ENCODE measurements around the gene PURA. TPM values are rescaled to one million over a fixed set of nuclear protein-coding genes. Genes with fewer than 3 reads are reported as not detected.

The PURA gene
- polyA plus RNA-seq, 1 donor from 2014 or later = 2.3 TPM

DNA sequence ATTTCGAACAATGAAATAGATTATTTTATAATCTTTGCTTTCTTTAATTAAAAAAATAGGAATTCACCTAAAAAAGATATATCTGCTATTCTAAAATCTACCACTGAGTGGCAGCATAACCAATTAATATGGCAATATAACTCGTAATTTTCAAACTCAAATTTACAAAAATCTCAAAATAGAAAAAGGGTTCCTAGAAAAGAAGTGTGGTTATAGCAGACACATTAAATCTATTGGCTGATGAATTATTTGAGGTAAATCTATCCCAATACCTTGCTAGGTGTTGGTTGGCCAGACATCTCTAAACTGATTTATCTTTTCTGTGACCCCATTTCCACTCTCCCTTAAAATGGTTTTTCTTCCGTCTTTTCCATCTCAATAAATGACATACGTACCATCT is 40.6 kb upstream of the PURA start:
- Histone ChIP-seq H2AFZ (ENCODE audit: low read depth, low read length) (no peak overlapping the region), H3K4me3 (ENCODE audit: low read length) (no peak overlapping the region), H3K4me2 (ENCODE audit: low read length) (no peak overlapping the region), H3K27ac (ENCODE audit: low read length) (no peak overlapping the region), H3K36me3 (ENCODE audit: insufficient read depth, low read length) (no peaks in the 10 kb centered on the region), H3K9ac (ENCODE audit: low read length) (no peak overlapping the region), H3K9me2 (ENCODE audit: insufficient read depth, low read length) (no peaks in the 10 kb centered on the region), H3K79me2 (replicated peaks; ENCODE audit: insufficient read depth, low read length) (no peaks in the 10 kb centered on the region), H3K9me3 (ENCODE audit: low read length) (no peaks in the 10 kb centered on the region), H3K27me3 (ENCODE audit: insufficient read depth, low read depth, low read length) (peaks cover 29% of the 10 kb centered on the region), H4K20me1 (ENCODE audit: insufficient read depth) (no peaks in the 10 kb centered on the region), H3F3A (ENCODE audit: insufficient read depth, low read length, poor library complexity, severe bottlenecking) (no peaks in the 10 kb centered on the region)
- TF ChIP-seq, protein P1, sequence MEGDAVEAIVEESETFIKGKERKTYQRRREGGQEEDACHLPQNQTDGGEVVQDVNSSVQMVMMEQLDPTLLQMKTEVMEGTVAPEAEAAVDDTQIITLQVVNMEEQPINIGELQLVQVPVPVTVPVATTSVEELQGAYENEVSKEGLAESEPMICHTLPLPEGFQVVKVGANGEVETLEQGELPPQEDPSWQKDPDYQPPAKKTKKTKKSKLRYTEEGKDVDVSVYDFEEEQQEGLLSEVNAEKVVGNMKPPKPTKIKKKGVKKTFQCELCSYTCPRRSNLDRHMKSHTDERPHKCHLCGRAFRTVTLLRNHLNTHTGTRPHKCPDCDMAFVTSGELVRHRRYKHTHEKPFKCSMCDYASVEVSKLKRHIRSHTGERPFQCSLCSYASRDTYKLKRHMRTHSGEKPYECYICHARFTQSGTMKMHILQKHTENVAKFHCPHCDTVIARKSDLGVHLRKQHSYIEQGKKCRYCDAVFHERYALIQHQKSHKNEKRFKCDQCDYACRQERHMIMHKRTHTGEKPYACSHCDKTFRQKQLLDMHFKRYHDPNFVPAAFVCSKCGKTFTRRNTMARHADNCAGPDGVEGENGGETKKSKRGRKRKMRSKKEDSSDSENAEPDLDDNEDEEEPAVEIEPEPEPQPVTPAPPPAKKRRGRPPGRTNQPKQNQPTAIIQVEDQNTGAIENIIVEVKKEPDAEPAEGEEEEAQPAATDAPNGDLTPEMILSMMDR (IDR thresholded peaks at IDR 0.05; ENCODE audit: poor library complexity, severe bottlenecking) = peak; percentile 78
- TF ChIP-seq EZH2 (IDR thresholded peaks at IDR 0.05; ENCODE audit: borderline replicate concordance, insufficient read depth, low read length, poor library complexity, severe bottlenecking) (no peak), SMC3 (conservative IDR thresholded peaks at IDR 0.05; ENCODE audit: poor library complexity) (peak; percentile 86), POLR2AphosphoS5 (IDR thresholded peaks at IDR 0.05) (no peak), TAF1 (IDR thresholded peaks at IDR 0.05; ENCODE audit: low read depth) (no peak), RAD21 (conservative IDR thresholded peaks at IDR 0.05) (peak; percentile 75), MXI1 (conservative IDR thresholded peaks at IDR 0.05; ENCODE audit: poor library complexity, severe bottlenecking) (no peak), EP300 (conservative IDR thresholded peaks at IDR 0.05; ENCODE audit: poor library complexity, severe bottlenecking) (no peak)
- TF ChIP-seq, protein P2, sequence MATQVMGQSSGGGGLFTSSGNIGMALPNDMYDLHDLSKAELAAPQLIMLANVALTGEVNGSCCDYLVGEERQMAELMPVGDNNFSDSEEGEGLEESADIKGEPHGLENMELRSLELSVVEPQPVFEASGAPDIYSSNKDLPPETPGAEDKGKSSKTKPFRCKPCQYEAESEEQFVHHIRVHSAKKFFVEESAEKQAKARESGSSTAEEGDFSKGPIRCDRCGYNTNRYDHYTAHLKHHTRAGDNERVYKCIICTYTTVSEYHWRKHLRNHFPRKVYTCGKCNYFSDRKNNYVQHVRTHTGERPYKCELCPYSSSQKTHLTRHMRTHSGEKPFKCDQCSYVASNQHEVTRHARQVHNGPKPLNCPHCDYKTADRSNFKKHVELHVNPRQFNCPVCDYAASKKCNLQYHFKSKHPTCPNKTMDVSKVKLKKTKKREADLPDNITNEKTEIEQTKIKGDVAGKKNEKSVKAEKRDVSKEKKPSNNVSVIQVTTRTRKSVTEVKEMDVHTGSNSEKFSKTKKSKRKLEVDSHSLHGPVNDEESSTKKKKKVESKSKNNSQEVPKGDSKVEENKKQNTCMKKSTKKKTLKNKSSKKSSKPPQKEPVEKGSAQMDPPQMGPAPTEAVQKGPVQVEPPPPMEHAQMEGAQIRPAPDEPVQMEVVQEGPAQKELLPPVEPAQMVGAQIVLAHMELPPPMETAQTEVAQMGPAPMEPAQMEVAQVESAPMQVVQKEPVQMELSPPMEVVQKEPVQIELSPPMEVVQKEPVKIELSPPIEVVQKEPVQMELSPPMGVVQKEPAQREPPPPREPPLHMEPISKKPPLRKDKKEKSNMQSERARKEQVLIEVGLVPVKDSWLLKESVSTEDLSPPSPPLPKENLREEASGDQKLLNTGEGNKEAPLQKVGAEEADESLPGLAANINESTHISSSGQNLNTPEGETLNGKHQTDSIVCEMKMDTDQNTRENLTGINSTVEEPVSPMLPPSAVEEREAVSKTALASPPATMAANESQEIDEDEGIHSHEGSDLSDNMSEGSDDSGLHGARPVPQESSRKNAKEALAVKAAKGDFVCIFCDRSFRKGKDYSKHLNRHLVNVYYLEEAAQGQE (IDR thresholded peaks at IDR 0.05; ENCODE audit: borderline replicate concordance) = no peak

DNA sequence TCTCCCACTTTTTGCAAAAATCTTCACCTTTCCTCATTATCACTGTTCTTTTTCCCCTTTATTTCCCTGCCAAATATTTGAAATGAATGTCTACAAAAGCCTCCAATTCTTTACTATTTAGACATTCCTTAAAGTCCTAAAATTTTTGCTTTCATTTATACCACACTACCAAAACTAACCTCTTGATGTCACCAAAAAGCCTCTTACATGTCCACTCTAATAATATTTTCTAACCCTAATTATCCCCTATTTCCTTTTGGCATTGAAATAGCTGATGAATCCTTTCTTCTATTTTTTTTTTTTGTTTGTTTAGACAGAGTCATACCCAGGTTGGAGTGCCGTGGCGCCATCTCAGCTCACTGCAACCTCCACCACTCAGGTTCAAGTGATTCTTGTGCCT is 38.5 kb upstream of the PURA start:
- no peak overlapping the region for H3K9ac ChIP-seq (ENCODE audit: low read length)
- H3K4me2 ChIP-seq (ENCODE audit: low read length) = no peak overlapping the region
- H3K27me3 ChIP-seq (ENCODE audit: insufficient read depth, low read depth, low read length) = peaks cover 16% of the 10 kb centered on the region
- H3K27ac ChIP-seq (ENCODE audit: low read length) = no peak overlapping the region
- no peak for TF ChIP-seq RAD21 (conservative IDR thresholded peaks at IDR 0.05)
- no peak for TF ChIP-seq POLR2AphosphoS5 (IDR thresholded peaks at IDR 0.05)
- TF ChIP-seq SMC3 (conservative IDR thresholded peaks at IDR 0.05; ENCODE audit: poor library complexity) = no peak
- TF ChIP-seq MXI1 (conservative IDR thresholded peaks at IDR 0.05; ENCODE audit: poor library complexity, severe bottlenecking) = no peak
- TF ChIP-seq, protein P1 (IDR thresholded peaks at IDR 0.05; ENCODE audit: poor library complexity, severe bottlenecking) = no peak
- TF ChIP-seq TAF1 (IDR thresholded peaks at IDR 0.05; ENCODE audit: low read depth) = no peak
- H2AFZ ChIP-seq (ENCODE audit: low read depth, low read length) = no peak overlapping the region
- H3K9me2 ChIP-seq (ENCODE audit: insufficient read depth, low read length) = no peaks in the 10 kb centered on the region
- no peaks in the 10 kb centered on the region for H4K20me1 ChIP-seq (ENCODE audit: insufficient read depth)
- H3K9me3 ChIP-seq (ENCODE audit: low read length) = no peaks in the 10 kb centered on the region
- no peaks in the 10 kb centered on the region for H3F3A ChIP-seq (ENCODE audit: insufficient read depth, low read length, poor library complexity, severe bottlenecking)
- H3K36me3 ChIP-seq (ENCODE audit: insufficient read depth, low read length) = no peaks in the 10 kb centered on the region
- no peaks in the 10 kb centered on the region for H3K79me2 ChIP-seq (replicated peaks; ENCODE audit: insufficient read depth, low read length)
- H3K4me3 ChIP-seq (ENCODE audit: low read length) = no peak overlapping the region
